DOHH2 (cell line): ENCODE results near the gene CNTNAP2.

Experiments used
- H3F3A ChIP-seq: fragments of 200-600 bp; sonication (generic), shearing (Covaris generic); 2 replicates; pipeline ENCODE4 v1.6.0; 2016; ENCODE audit warnings: antibody characterized with exemption, mild to moderate bottlenecking; ENCODE audit not compliant: control insufficient read depth, insufficient read depth
- H3K27ac ChIP-seq: fragments of 200-600 bp; sonication (generic); 2 replicates; pipeline ENCODE4 v1.5.1; 2014; ENCODE audit warnings: low read depth, mild to moderate bottlenecking, low read length, moderate library complexity
- H3K27me3 ChIP-seq: fragments of 200-600 bp; sonication (generic); 2 replicates; pipeline ENCODE4 v1.6.1; 2014; ENCODE audit warnings: mild to moderate bottlenecking, low read length, mixed read lengths; ENCODE audit not compliant: control insufficient read depth
- H3K36me3 ChIP-seq: fragments of 200-600 bp; sonication (generic); 2 replicates; pipeline ENCODE4 v1.6.1; 2014; ENCODE audit warnings: mild to moderate bottlenecking, low read length, moderate library complexity, mixed read lengths; ENCODE audit not compliant: control insufficient read depth
- H3K4me1 ChIP-seq: fragments of 200-600 bp; sonication (generic); 2 replicates; pipeline ENCODE4 v1.6.1; 2014; ENCODE audit warnings: mild to moderate bottlenecking, low read length, mixed read lengths; ENCODE audit not compliant: control insufficient read depth
- H3K4me2 ChIP-seq: fragments of 200-600 bp; sonication (generic); 2 replicates; pipeline ENCODE4 v1.6.0; 2014; ENCODE audit warnings: mild to moderate bottlenecking, low read length, moderate library complexity
- H3K4me3 ChIP-seq: fragments of 200-600 bp; sonication (generic); 2 replicates; pipeline ENCODE4 v1.5.1; 2014; ENCODE audit warnings: mild to moderate bottlenecking, low read length, mixed read lengths
- H3K79me2 ChIP-seq: fragments of 200-600 bp; sonication (generic); 2 replicates; pipeline ENCODE4 v1.6.1; 2014; ENCODE audit warnings: mild to moderate bottlenecking, low read length, mixed read lengths; ENCODE audit not compliant: control insufficient read depth
- H3K9me2 ChIP-seq: fragments of 200-600 bp; sonication (generic); replicated peaks from 2 replicates; pipeline ENCODE4 v1.6.1; 2014; ENCODE audit warnings: mild to moderate bottlenecking, low read length, mixed read lengths; ENCODE audit not compliant: control insufficient read depth
- H3K9me3 ChIP-seq: fragments of 200-600 bp; sonication (generic); 2 replicates; pipeline ENCODE4 v1.6.1; 2014; ENCODE audit warnings: antibody characterized with exemption, low read length, mixed read lengths; ENCODE audit not compliant: control insufficient read depth, insufficient read depth
- H4K20me1 ChIP-seq: fragments of 200-600 bp; sonication (generic); 2 replicates; pipeline ENCODE4 v1.6.0; 2014; ENCODE audit warnings: low read depth, mild to moderate bottlenecking, antibody characterized with exemption, low read length, moderate library complexity; ENCODE audit not compliant: control insufficient read depth, insufficient read depth
- CTCF ChIP-seq: fragments of 200-600 bp; sonication (generic); IDR thresholded peaks from one replicate; pipeline ENCODE4 v1.5.1; 2014; ENCODE audit warnings: antibody characterized with exemption, mild to moderate bottlenecking, low read depth, low read length; ENCODE audit not compliant: poor library complexity, severe bottlenecking
- EZH2phosphoT487 ChIP-seq: fragments of 200-600 bp; sonication (generic); IDR thresholded peaks from 2 replicates; pipeline ENCODE4 v1.6.1; 2017; ENCODE audit warnings: borderline replicate concordance, mild to moderate bottlenecking, antibody characterized with exemption, low read length, moderate library complexity, mixed read lengths

CNTNAP2 gene

GRCh38 chr7:148163246-148163645 is 2046.6 kb downstream of the CNTNAP2 start:
- Histone ChIP-seq H3K9me2 (no peaks in the 10 kb centered on the region), H3K4me1 (no peaks in the 10 kb centered on the region), H3K4me3 (no peak overlapping the region), H3K79me2 (no peaks in the 10 kb centered on the region), H3K27me3 (no peaks in the 10 kb centered on the region), H3K27ac (no peak overlapping the region), H4K20me1 (no peaks in the 10 kb centered on the region), H3F3A (no peaks in the 10 kb centered on the region), H3K4me2 (no peak overlapping the region), H3K36me3 (no peaks in the 10 kb centered on the region), H3K9me3 (no peaks in the 10 kb centered on the region)
- no peak for TF ChIP-seq EZH2phosphoT487
- TF ChIP-seq CTCF: no peak

GRCh38 chr7:148172920-148173319 is 2056.3 kb downstream of the CNTNAP2 start:
- Histone ChIP-seq H3K79me2 (no peaks in the 10 kb centered on the region), H3K27ac (no peak overlapping the region), H3K4me3 (no peak overlapping the region), H4K20me1 (no peaks in the 10 kb centered on the region), H3K36me3 (no peaks in the 10 kb centered on the region), H3K9me3 (no peaks in the 10 kb centered on the region), H3K4me1 (no peaks in the 10 kb centered on the region), H3K27me3 (no peaks in the 10 kb centered on the region), H3K9me2 (no peaks in the 10 kb centered on the region), H3K4me2 (no peak overlapping the region), H3F3A (no peaks in the 10 kb centered on the region)
- TF ChIP-seq EZH2phosphoT487 (no peak), CTCF (no peak)

- H3K27me3 ChIP-seq: no peaks in the 10 kb centered on the region
- no peak overlapping the region for H3K27ac ChIP-seq
- TF ChIP-seq CTCF (no peak), EZH2phosphoT487 (no peak)
- H3K4me3 ChIP-seq: no peak overlapping the region
- no peaks in the 10 kb centered on the region for H3F3A ChIP-seq
- H4K20me1 ChIP-seq: no peaks in the 10 kb centered on the region
- no peaks in the 10 kb centered on the region for H3K36me3 ChIP-seq
- H3K9me2 ChIP-seq: no peaks in the 10 kb centered on the region
- no peaks in the 10 kb centered on the region for H3K4me1 ChIP-seq
- H3K4me2 ChIP-seq: no peak overlapping the region
- H3K9me3 ChIP-seq: no peaks in the 10 kb centered on the region
- no peaks in the 10 kb centered on the region for H3K79me2 ChIP-seq
These were observed 2056.8 kb downstream of the CNTNAP2 start for GRCh38 chr7:148173369-148173768.

GRCh38 chr7:148174376-148174775 is 2057.8 kb downstream of the CNTNAP2 start:
- Histone ChIP-seq H4K20me1 (no peaks in the 10 kb centered on the region), H3K9me3 (no peaks in the 10 kb centered on the region), H3F3A (no peaks in the 10 kb centered on the region), H3K4me2 (no peak overlapping the region), H3K79me2 (no peaks in the 10 kb centered on the region), H3K27ac (no peak overlapping the region), H3K27me3 (no peaks in the 10 kb centered on the region), H3K4me1 (no peaks in the 10 kb centered on the region), H3K36me3 (no peaks in the 10 kb centered on the region), H3K9me2 (no peaks in the 10 kb centered on the region), H3K4me3 (no peak overlapping the region)
- TF ChIP-seq EZH2phosphoT487: no peak
- no peak for TF ChIP-seq CTCF
